Omental fat pad (tissue), 4 donors: ENCODE results near the gene IL1RL2. TPM values are rescaled to one million over a fixed set of nuclear protein-coding genes. Genes with fewer than 3 reads are reported as not detected.
A peak's percentile ranks its signal among the peaks of the same experiment; 100 is the strongest.

Experiments
- ATAC-seq: fragments of 150-250 bp; one replicate; pipeline ENCODE4 v1.9.1; 2016; ENCODE audit warnings: mild to moderate bottlenecking, moderate library complexity; ENCODE audit not compliant: low FRiP score
- DNase-seq: peaks from one replicate; pipeline ENCODE4 v3.0.0-alpha.2; 2019; ENCODE audit warnings: low spot score
- CTCF ChIP-seq, 3 donors: fragments of 450-650 bp; IDR thresholded peaks; one replicate each; pipeline ENCODE4 v1.5.1; 2016 to 2017; ENCODE audit warnings: antibody characterized with exemption in 3 of 3, mild to moderate bottlenecking in 3 of 3, moderate library complexity in 2 of 3
- total RNA-seq, 4 donors: library from RNA; depleted of rRNA; stranded (reverse); fragments of >200 nt; gene quantifications; one replicate each; pipeline ENCODE4 v1.1.0, GENCODE V29; 2016

Gene IL1RL2
- total RNA-seq, 4 donors from 2014 or later = 0.31 to 5.3 (median 2.1) TPM

- TF ChIP-seq CTCF (IDR thresholded peaks at IDR 0.05) = no peak
- DNase-seq = no peak
- peak; percentile 81 for ATAC-seq
Measured at GRCh38 chr2:102141970-102142828, 44.6 kb upstream of the IL1RL2 start, which contains the start of gene IL1R1. IL1R1 (plus strand) TSS chr2:102142746; CDS start chr2:102157725, 14,979 bp downstream.

- no peak for DNase-seq
- no peak for TF ChIP-seq CTCF (IDR thresholded peaks at IDR 0.05)
- peak; percentile 14 for ATAC-seq
Measured at GRCh38 chr2:102142829-102143449, 43.9 kb upstream of the IL1RL2 start.

- ATAC-seq = no peak
Measured at GRCh38 chr2:102143450-102143985, 43.3 kb upstream of the IL1RL2 start.

GRCh38 chr2:102144128-102144527 lies 42.7 kb upstream of the IL1RL2 start:
- DNase-seq (no peak), ATAC-seq (no peak)

More at GRCh38 chr2:102143450-102143985, 43.3 kb upstream of the IL1RL2 start:
- no peak for DNase-seq
- TF ChIP-seq CTCF (IDR thresholded peaks at IDR 0.05) = no peak

GRCh38 chr2:102145107-102145506 lies 41.7 kb upstream of the IL1RL2 start:
- no peak for DNase-seq
- TF ChIP-seq CTCF (IDR thresholded peaks at IDR 0.05) = no peak
- ATAC-seq = no peak

More at GRCh38 chr2:102144128-102144527, 42.7 kb upstream of the IL1RL2 start:
- no peak for TF ChIP-seq CTCF (IDR thresholded peaks at IDR 0.05)

GRCh38 chr2:102145934-102146333 lies 40.9 kb upstream of the IL1RL2 start:
- no peak for ATAC-seq
- DNase-seq = no peak

More at GRCh38 chr2:102145934-102146333, 40.9 kb upstream of the IL1RL2 start:
- TF ChIP-seq CTCF (IDR thresholded peaks at IDR 0.05) = no peak
